ENCODE results near the gene SLC26A1. TPM values are rescaled to one million over a fixed set of nuclear protein-coding genes. Genes with fewer than 3 reads are reported as not detected.
"Not testable (repeated sequence)": the region's sequence is repeated elsewhere in the genome, so short reads cannot be mapped to it uniquely, and the experiment has no call there.

The SLC26A1 gene
- total and polyA plus RNA-seq, 2 experiments from 2014 or later: 0.22 to 1.8 TPM

- H3F3A ChIP-seq (ENCODE audit: insufficient read depth): no peaks in the 10 kb centered on the region
- DNase-seq: no peak
- 92% methylated on average over 19 to 62 of the region's 62 CpGs for WGBS, 2 experiments (ENCODE audit: low coverage in 1 of 2, low lambda C conversion rate in 2 of 2, missing lambda C conversion rate in 2 of 2)
- H3K4me3 ChIP-seq: no peak overlapping the region
- no peaks in the 10 kb centered on the region for H3K4me1 ChIP-seq (ENCODE audit: insufficient read depth)
- no peaks in the 10 kb centered on the region for H3K9me2 ChIP-seq (ENCODE audit: insufficient read depth)
- no peaks in the 10 kb centered on the region for H3K36me3 ChIP-seq (ENCODE audit: low read depth)
- no peak overlapping the region for H3K9ac ChIP-seq
- no peak overlapping the region for H3K4me2 ChIP-seq (ENCODE audit: unreplicated experiment)
- H4K20me1 ChIP-seq (ENCODE audit: insufficient read depth): no peaks in the 10 kb centered on the region
- no peak overlapping the region for H3K27ac ChIP-seq
- H2AFZ ChIP-seq: no peak overlapping the region
- no peaks in the 10 kb centered on the region for H3K27me3 ChIP-seq (replicated peaks; ENCODE audit: insufficient read depth)
- H3K9me3 ChIP-seq (ENCODE audit: low read depth): no peaks in the 10 kb centered on the region
- no peaks in the 10 kb centered on the region for H3K79me2 ChIP-seq (ENCODE audit: insufficient read depth)
- no peak for TF ChIP-seq EZH2 (IDR thresholded peaks at IDR 0.05; ENCODE audit: insufficient read depth, poor library complexity, severe bottlenecking)
- no peak for TF ChIP-seq EZH2phosphoT487 (IDR thresholded peaks at IDR 0.05; ENCODE audit: insufficient read depth, low read depth)
- in situ Hi-C loops (cut with MboI): no loop called here
These were observed 46.4 kb downstream of the SLC26A1 start for GRCh38 chr4:946517-947471.

DNA sequence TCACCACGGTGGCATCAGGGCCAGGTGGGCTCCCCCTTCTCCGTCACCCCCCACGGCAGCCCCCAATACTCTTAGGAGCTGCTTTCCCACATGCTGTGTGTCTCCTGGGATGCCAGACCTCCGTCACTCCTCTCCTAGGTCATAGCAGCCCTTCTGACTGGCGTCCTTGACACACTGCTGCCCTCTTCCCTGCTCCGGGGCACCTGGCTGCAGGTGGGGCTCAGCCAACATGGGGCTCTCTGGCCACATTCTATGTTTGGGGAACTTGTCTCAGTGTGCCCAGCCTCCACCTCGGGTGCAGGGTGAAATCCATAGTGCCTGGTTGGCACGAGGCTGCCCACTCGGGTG, 47.1 kb downstream of the SLC26A1 start:
- no peaks in the 10 kb centered on the region for H3K79me2 ChIP-seq (ENCODE audit: insufficient read depth)
- no peaks in the 10 kb centered on the region for H3K9me3 ChIP-seq (ENCODE audit: low read depth)
- no peaks in the 10 kb centered on the region for H3K9me2 ChIP-seq (ENCODE audit: insufficient read depth)
- no peak overlapping the region for H3K4me2 ChIP-seq (ENCODE audit: unreplicated experiment)
- H3K4me3 ChIP-seq: no peak overlapping the region
- no peaks in the 10 kb centered on the region for H4K20me1 ChIP-seq (ENCODE audit: insufficient read depth)
- no peak overlapping the region for H2AFZ ChIP-seq
- no peaks in the 10 kb centered on the region for H3K27me3 ChIP-seq (replicated peaks; ENCODE audit: insufficient read depth)
- no peak overlapping the region for H3K9ac ChIP-seq
- no peaks in the 10 kb centered on the region for H3K4me1 ChIP-seq (ENCODE audit: insufficient read depth)
- H3F3A ChIP-seq (ENCODE audit: insufficient read depth): no peaks in the 10 kb centered on the region
- 79 to 82% methylated on average over 8 to 9 of the region's 9 CpGs for WGBS, 2 experiments (ENCODE audit: low coverage in 1 of 2, low lambda C conversion rate in 2 of 2, missing lambda C conversion rate in 2 of 2)
- no peak for TF ChIP-seq EZH2phosphoT487 (IDR thresholded peaks at IDR 0.05; ENCODE audit: insufficient read depth, low read depth)
- TF ChIP-seq EZH2 (IDR thresholded peaks at IDR 0.05; ENCODE audit: insufficient read depth, poor library complexity, severe bottlenecking): no peak
- no peak overlapping the region for H3K27ac ChIP-seq
- in situ Hi-C loops (cut with MboI): no loop called here
- no peaks in the 10 kb centered on the region for H3K36me3 ChIP-seq (ENCODE audit: low read depth)
- no peak for DNase-seq

DNA sequence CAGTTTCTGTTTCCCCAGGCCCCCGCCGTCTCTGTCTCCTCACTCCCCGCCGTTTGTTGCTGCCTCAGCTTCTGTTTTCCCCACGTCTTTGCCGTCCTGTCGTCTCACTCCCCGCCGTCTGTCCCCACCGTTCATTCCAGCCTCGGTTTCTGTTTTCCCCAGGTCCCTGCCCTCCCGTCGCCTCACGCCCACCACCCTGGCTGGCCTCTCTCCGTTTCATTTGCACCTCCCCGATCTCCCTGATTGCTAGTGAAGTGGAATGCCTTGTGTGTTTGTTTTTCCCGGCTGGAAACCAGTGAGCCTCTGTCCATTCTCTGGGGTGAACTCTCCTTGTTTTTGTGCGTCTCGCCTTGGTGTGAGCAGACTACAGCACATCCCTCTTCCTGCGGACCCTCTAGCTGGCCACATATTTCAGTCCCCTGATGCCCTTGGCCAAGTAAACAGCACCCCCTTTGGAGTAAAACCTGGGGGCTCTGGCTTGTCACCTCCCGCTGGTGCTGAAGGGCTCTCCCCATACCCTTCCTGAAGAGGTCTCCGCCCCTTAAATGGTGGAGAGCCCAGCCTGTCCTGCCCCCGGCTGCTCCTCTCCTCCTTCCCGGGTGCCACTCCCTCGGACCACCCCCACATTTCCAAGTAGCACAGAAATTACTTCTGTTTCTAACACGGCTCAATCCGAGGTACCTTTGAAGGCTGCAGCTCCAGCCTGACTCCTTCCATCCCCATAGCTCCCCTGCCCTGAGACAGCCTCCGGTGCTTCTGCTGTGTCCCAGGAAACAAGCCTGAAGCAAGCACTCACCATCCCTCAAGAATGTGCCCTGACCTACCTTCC, 47.7 kb downstream of the SLC26A1 start:
- in situ Hi-C loops (cut with MboI): no loop called here
- Histone ChIP-seq H3K4me3 (no peak overlapping the region), H3K79me2 (ENCODE audit: insufficient read depth) (no peaks in the 10 kb centered on the region), H2AFZ (no peak overlapping the region), H3K36me3 (ENCODE audit: low read depth) (no peaks in the 10 kb centered on the region), H3K27me3 (replicated peaks; ENCODE audit: insufficient read depth) (no peaks in the 10 kb centered on the region), H3F3A (ENCODE audit: insufficient read depth) (no peaks in the 10 kb centered on the region), H3K9me2 (ENCODE audit: insufficient read depth) (no peaks in the 10 kb centered on the region), H3K4me1 (ENCODE audit: insufficient read depth) (no peaks in the 10 kb centered on the region), H3K27ac (no peak overlapping the region), H4K20me1 (ENCODE audit: insufficient read depth) (no peaks in the 10 kb centered on the region), H3K9ac (no peak overlapping the region), H3K9me3 (ENCODE audit: low read depth) (no peaks in the 10 kb centered on the region), H3K4me2 (ENCODE audit: unreplicated experiment) (no peak overlapping the region)
- no peak for TF ChIP-seq EZH2phosphoT487 (IDR thresholded peaks at IDR 0.05; ENCODE audit: insufficient read depth, low read depth)
- DNase-seq: no peak
- 73 to 78% methylated on average over 28 of the region's 28 CpGs for WGBS, 2 experiments (ENCODE audit: low coverage in 1 of 2, low lambda C conversion rate in 2 of 2, missing lambda C conversion rate in 2 of 2)

DNA sequence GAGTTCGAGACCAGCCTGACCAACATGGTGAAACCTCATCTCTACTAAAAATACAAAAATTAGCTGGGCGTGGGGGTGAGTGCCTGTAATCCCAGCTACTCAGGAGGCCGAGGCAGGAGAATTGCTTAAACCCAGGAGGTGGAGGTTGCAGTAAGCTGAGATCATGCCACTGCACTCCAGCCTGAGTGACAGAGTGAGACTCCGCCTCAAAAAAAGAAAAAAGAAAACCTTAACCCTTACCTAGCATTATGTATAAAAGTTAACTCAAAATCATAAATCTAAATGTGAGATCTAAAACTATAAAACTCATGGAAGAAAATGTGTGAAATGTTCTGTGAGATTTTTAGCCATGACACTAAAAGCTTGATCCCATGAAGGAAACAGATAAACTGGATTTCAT, 53.7 kb downstream of the SLC26A1 start:
- H3K4me1 ChIP-seq (ENCODE audit: insufficient read depth); H2AFZ ChIP-seq; H3F3A ChIP-seq (ENCODE audit: insufficient read depth); DNase-seq; in situ Hi-C loops (cut with MboI); H3K27me3 ChIP-seq (replicated peaks; ENCODE audit: insufficient read depth); H3K9ac ChIP-seq; H3K9me3 ChIP-seq (ENCODE audit: low read depth); H3K36me3 ChIP-seq (ENCODE audit: low read depth); H4K20me1 ChIP-seq (ENCODE audit: insufficient read depth); H3K9me2 ChIP-seq (ENCODE audit: insufficient read depth); H3K4me2 ChIP-seq (ENCODE audit: unreplicated experiment); H3K4me3 ChIP-seq; H3K27ac ChIP-seq: not testable (repeated sequence)
- 68 to 72% methylated on average over 4 of the region's 4 CpGs for WGBS, 2 experiments (ENCODE audit: low coverage in 1 of 2, low lambda C conversion rate in 2 of 2, missing lambda C conversion rate in 2 of 2)
- H3K79me2 ChIP-seq (ENCODE audit: insufficient read depth): peaks cover 14% of the 10 kb centered on the region

Other genes starting within 250 kb of the SLC26A1 start
- not detected in 2 replicates for gene CPLX1, start 167.3 kb downstream of the SLC26A1 start, total RNA-seq (2014; rRNA removed; shearing (Covaris generic))
- gene CPLX1, start 167.3 kb downstream of the SLC26A1 start, polyA plus RNA-seq (2016; fragmentation: Nextera tagmentation; extraction: Ambion mirVana): not detected in 2 replicates
- gene GAK, start 61.1 kb downstream of the SLC26A1 start, total RNA-seq (2014; rRNA removed; shearing (Covaris generic)): 86.7 and 88.8 TPM in 2 replicates
- gene GAK, start 61.1 kb downstream of the SLC26A1 start, polyA plus RNA-seq (2016; fragmentation: Nextera tagmentation; extraction: Ambion mirVana): 38.0 and 41.1 TPM in 2 replicates
- gene TMEM175, start 60.9 kb downstream of the SLC26A1 start, total RNA-seq (2014; rRNA removed; shearing (Covaris generic)): 36.5 and 38.3 TPM in 2 replicates
- 29.8 and 31.2 TPM in 2 replicates for gene TMEM175, start 60.9 kb downstream of the SLC26A1 start, polyA plus RNA-seq (2016; fragmentation: Nextera tagmentation; extraction: Ambion mirVana)
- 16.8 and 18.2 TPM in 2 replicates for gene DGKQ, start 19.8 kb downstream of the SLC26A1 start, total RNA-seq (2014; rRNA removed; shearing (Covaris generic))
- 1.4 and 1.9 TPM in 2 replicates for gene DGKQ, start 19.8 kb downstream of the SLC26A1 start, polyA plus RNA-seq (2016; fragmentation: Nextera tagmentation; extraction: Ambion mirVana)
- gene IDUA, start 6.4 kb downstream of the SLC26A1 start, total RNA-seq (2014; rRNA removed; shearing (Covaris generic)): 26.3 and 30.7 TPM in 2 replicates
- 26.4 and 28.8 TPM in 2 replicates for gene IDUA, start 6.4 kb downstream of the SLC26A1 start, polyA plus RNA-seq (2016; fragmentation: Nextera tagmentation; extraction: Ambion mirVana)
- 58.7 and 64.9 TPM in 2 replicates for gene FGFRL1, start 18.2 kb upstream of the SLC26A1 start, total RNA-seq (2014; rRNA removed; shearing (Covaris generic))
- gene FGFRL1, start 18.2 kb upstream of the SLC26A1 start, polyA plus RNA-seq (2016; fragmentation: Nextera tagmentation; extraction: Ambion mirVana): 10.8 and 11.1 TPM in 2 replicates
- gene RNF212, start 120.2 kb upstream of the SLC26A1 start, total RNA-seq (2014; rRNA removed; shearing (Covaris generic)): 0.51 and 2.5 TPM in 2 replicates
- gene RNF212, start 120.2 kb upstream of the SLC26A1 start, polyA plus RNA-seq (2016; fragmentation: Nextera tagmentation; extraction: Ambion mirVana): 4.9 and 6.0 TPM in 2 replicates
- gene SPON2, start 179.2 kb upstream of the SLC26A1 start, total RNA-seq (2014; rRNA removed; shearing (Covaris generic)): 3.4 and 6.2 TPM in 2 replicates
- gene SPON2, start 179.2 kb upstream of the SLC26A1 start, polyA plus RNA-seq (2016; fragmentation: Nextera tagmentation; extraction: Ambion mirVana): 5.3 and 5.7 TPM in 2 replicates